Kidney (tissue), 14 donors: ENCODE results near the gene TELO2. TPM values are rescaled to one million over a fixed set of nuclear protein-coding genes. Genes with fewer than 3 reads are reported as not detected.

Experiments used
- DNase-seq, 5 donors: peaks; one replicate each; pipeline ENCODE4 v3.0.0-alpha.2; 2013 to 2020
- FAIRE-seq: peaks from 2 replicates; lab custom pipeline; 2012; peaks lifted over from hg19 to GRCh38; lab: Jason Lieb, UNC
- H3K27ac ChIP-seq, 2 donors: one replicate each; pipeline ENCODE4 v1.7.0; 2013; ENCODE audit warnings: low read depth in 2 of 2, low read length in 2 of 2, inconsistent platforms in 1 of 2
- H3K27me3 ChIP-seq: one replicate; pipeline ENCODE4 v1.7.1; 2013; ENCODE audit warnings: low read length, inconsistent platforms; ENCODE audit not compliant: control insufficient read depth, insufficient read depth
- H3K36me3 ChIP-seq, 3 donors: one replicate each; pipeline versions ENCODE4 v1.7.0 to v1.7.1; 2013; ENCODE audit warnings: low read length in 3 of 3, control low read depth in 1 of 3, inconsistent platforms in 1 of 3; ENCODE audit not compliant: insufficient read depth in 3 of 3, control insufficient read depth in 2 of 3
- H3K4me1 ChIP-seq, 3 donors: one replicate each; pipeline versions ENCODE4 v1.7.0 to v1.7.1; 2013; ENCODE audit warnings: low read length in 3 of 3, inconsistent platforms in 1 of 3, low read depth in 1 of 3; ENCODE audit not compliant: control insufficient read depth in 2 of 3, insufficient read depth in 2 of 3
- H3K4me3 ChIP-seq, 3 donors: one replicate each; pipeline versions ENCODE4 v1.7.0 to v1.8.1; 2013; ENCODE audit warnings: low read length in 3 of 3, control low read depth in 1 of 3, inconsistent platforms in 1 of 3
- H3K9ac ChIP-seq, 3 donors: one replicate each; pipeline versions ENCODE4 v1.7.0 to v1.7.1; 2013; ENCODE audit warnings: low read length in 3 of 3, control low read depth in 1 of 3, inconsistent platforms in 1 of 3
- H3K9me3 ChIP-seq, 3 donors: one replicate each; pipeline versions ENCODE4 v1.7.0 to v1.7.1; 2013; ENCODE audit warnings: low read length in 3 of 3, control low read depth in 1 of 3, inconsistent platforms in 1 of 3; ENCODE audit not compliant: control insufficient read depth in 2 of 3, insufficient read depth in 1 of 3
- CTCF ChIP-seq: IDR thresholded peaks from 3 replicates; pipeline ENCODE4 v1.5.1; 2012; ENCODE audit warnings: mild to moderate bottlenecking, moderate library complexity, borderline replicate concordance; ENCODE audit not compliant: insufficient read depth; ENCODE audit errors: extremely low read depth
- intact Hi-C: fragments of 100-400 bp; cut with DNase I; formaldehyde crosslinking; loops from one replicate; pipeline ENCODE4 v1.11.1; 2022
- polyA plus RNA-seq: library from polyadenylated mRNA; stranded (reverse); fragments of 350-450 nt; fragmentation: Illumina TruSeq; extraction: RNeasy Lipid Tissue Mini Kit (QIAGEN cat#74804); gene quantifications from one replicate; pipeline ENCODE4 v1.2.3, GENCODE V29; 2014; ENCODE audit warnings: low read depth, low replicate concordance; ENCODE audit not compliant: insufficient read depth
- total RNA-seq: library from RNA; stranded (reverse); fragmentation: NEBNext Ultra II Directional; extraction: Animal tissue kit (Norgen Biotek cat#: 25700); gene quantifications from one replicate; pipeline ENCODE4 v1.2.1, GENCODE V29; 2021
- donor health status: control.
- donor health status: control.
- donor health status: control.
- donor health status: control.
- donor health status: control.
- donor health status: DM: yes; HTN: yes; CAD: no.
- donor health status: Normal renal cell carcinoma (clear cell type).

The TELO2 gene
- total and polyA plus RNA-seq, 2 donors from 2014 or later: 27.7 to 37.4 TPM

- peaks cover 0 to 7% (median 2%) of the 10 kb centered on the region in 3 donors for H3K36me3 ChIP-seq
- no peaks in the 10 kb centered on the region for H3K9me3 ChIP-seq
- no peak overlapping the region for H3K9ac ChIP-seq
- TF ChIP-seq CTCF: no peak
- intact Hi-C loops: no loop called here
- FAIRE-seq: no peak
- H3K4me1 ChIP-seq: peaks cover 0 to 52% (median 19%) of the 10 kb centered on the region in 3 donors
- peak overlapping the region in 1 of 3 donors; percentile 27 for H3K4me3 ChIP-seq
- no peaks in the 10 kb centered on the region for H3K27me3 ChIP-seq
- H3K27ac ChIP-seq: peak overlapping the region; percentile 60 to 76
- DNase-seq: peak in 2 of 5 donors; percentile 55 to 89
These were observed 52.2 kb downstream of the TELO2 start for GRCh38 chr16:1545044-1546040.

- H3K27ac ChIP-seq: no peak overlapping the region
- no peaks in the 10 kb centered on the region for H3K27me3 ChIP-seq
- no peak overlapping the region for H3K4me3 ChIP-seq
- H3K36me3 ChIP-seq: peaks cover 0 to 9% (median 2%) of the 10 kb centered on the region in 3 donors
- H3K9ac ChIP-seq: no peak overlapping the region
- H3K9me3 ChIP-seq: no peaks in the 10 kb centered on the region
- H3K4me1 ChIP-seq: peaks cover 0 to 61% (median 25%) of the 10 kb centered on the region in 3 donors
- DNase-seq (no peak), FAIRE-seq (no peak)
- no peak for TF ChIP-seq CTCF
- intact Hi-C loops: no loop called here
These were observed 53.3 kb downstream of the TELO2 start for GRCh38 chr16:1546430-1546829.

- peak overlapping the region in 1 of 2 donors; percentile 7 for H3K27ac ChIP-seq
- intact Hi-C loops: no loop called here
- no peak for TF ChIP-seq CTCF
These were observed 55.1 kb downstream of the TELO2 start for GRCh38 chr16:1548233-1548632.

More at GRCh38 chr16:1548233-1548632, 55.1 kb downstream of the TELO2 start:
- Histone ChIP-seq H3K9ac (no peak overlapping the region), H3K9me3 (no peaks in the 10 kb centered on the region), H3K27me3 (no peaks in the 10 kb centered on the region), H3K4me3 (no peak overlapping the region), H3K36me3 (peaks cover 2 to 7% (median 2%) of the 10 kb centered on the region in 3 donors), H3K4me1 (peaks cover 0 to 50% (median 25%) of the 10 kb centered on the region in 3 donors)
- no peak for FAIRE-seq
- DNase-seq: peak in 2 of 5 donors; percentile 41 to 76
